LHCN-M2 (cell line): ENCODE measurements around the gene CCDC9. TPM values are rescaled to one million over a fixed set of nuclear protein-coding genes. Genes with fewer than 3 reads are reported as not detected.
A peak's percentile ranks its signal among the peaks of the same experiment; 100 is the strongest.
"Not testable (repeated sequence)": the region's sequence is repeated elsewhere in the genome, so short reads cannot be mapped to it uniquely, and the experiment has no call there.

Experiments used
- DNase-seq: peaks from one replicate; pipeline ENCODE4 v3.0.0-alpha.2; 2012; ENCODE audit warnings: low read depth
- total RNA-seq: library from RNA; depleted of rRNA; stranded (reverse); fragments of >200 nt; gene quantifications from 2 replicates; pipeline ENCODE4 v1.2.3, GENCODE V29; 2014

Gene CCDC9
- total RNA-seq, 1 experiment from 2014 or later: 4.9 TPM

- no peak for DNase-seq
These were observed 4.2 kb downstream of the CCDC9 start for GRCh38 chr19:47260476-47260875.

DNA sequence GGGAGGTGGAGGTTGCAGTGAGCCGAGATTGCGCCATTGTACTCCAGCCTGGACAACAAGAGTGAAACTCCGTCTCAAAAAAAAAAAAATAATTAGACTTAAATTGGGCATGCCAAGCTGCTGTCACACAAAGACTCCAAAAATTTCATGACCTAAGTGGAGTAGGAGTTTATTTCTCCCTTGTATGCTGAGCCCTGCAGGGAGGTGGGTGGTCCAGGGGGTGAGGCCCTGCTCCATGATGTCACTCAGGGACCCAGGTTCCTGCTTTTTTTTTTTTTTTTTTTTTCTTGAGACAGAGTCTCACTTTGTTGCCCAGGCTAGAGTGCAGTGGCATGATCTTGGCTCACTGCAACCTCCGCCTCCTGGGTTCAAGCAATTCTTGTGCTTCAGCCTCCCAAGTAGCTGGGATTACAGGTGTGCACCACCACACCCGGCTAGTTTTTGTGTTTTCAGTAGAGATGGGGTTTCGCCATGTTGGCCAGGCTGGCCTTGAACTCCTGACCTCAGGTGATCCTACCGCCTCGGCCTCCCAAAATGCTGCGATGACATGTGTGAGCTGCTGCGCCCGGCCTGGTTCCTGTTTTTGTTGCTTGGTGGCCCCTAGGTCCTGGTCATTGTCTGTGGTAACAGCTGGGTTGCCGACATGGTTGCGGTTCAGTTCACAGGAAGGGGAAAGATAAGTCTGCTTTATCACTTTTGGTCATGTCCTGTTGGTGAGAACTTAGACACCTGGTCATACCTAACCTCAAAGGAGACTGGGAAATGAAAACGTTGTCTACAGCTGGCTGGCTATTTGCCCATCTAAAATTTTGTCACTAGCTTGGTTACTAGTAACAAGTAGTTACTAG is 5.8 kb downstream of the CCDC9 start:
- not testable (repeated sequence) for DNase-seq

DNA sequence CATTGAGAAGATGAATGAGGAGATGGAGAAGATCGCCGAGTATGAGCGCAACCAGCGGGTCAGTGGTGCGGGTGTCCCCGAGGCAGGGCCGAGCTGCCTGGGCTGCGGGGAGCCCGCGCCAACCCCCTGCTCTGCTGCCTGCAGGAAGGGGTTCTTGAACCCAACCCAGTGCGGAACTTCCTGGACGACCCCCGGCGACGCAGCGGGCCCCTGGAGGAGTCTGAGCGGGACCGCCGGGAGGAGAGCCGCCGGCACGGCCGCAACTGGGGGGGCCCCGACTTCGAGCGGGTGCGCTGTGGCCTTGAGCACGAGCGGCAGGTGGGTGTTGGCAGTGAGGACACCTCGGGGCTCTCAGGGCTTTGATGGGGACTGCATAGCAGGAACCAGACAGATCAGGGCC is 8.3 kb downstream of the CCDC9 start:
- no peak for DNase-seq

DNA sequence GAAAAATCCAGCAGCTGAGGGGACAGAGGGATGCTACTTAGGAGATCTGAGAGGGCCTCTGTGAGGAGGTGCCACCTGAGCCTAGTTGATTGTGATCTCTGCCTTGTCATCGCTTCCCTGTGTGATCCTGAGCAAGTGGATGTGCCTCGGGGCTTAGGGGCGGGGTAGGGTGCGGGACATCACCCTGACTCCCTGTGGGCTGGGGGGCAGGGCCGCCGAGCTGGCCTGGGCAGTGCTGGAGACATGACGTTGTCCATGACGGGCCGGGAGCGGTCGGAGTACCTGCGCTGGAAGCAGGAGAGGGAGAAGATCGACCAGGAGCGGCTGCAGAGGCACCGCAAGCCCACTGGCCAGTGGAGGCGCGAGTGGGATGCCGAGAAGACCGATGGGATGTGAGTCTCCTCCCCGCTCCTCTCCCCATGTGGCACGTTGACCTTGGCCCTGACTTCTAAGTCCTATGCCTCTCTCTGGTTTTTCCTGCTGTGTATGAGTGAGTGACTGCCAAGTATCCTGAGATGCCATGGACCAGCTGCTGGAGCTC is 10.1 kb downstream of the CCDC9 start:
- no peak for DNase-seq

DNA sequence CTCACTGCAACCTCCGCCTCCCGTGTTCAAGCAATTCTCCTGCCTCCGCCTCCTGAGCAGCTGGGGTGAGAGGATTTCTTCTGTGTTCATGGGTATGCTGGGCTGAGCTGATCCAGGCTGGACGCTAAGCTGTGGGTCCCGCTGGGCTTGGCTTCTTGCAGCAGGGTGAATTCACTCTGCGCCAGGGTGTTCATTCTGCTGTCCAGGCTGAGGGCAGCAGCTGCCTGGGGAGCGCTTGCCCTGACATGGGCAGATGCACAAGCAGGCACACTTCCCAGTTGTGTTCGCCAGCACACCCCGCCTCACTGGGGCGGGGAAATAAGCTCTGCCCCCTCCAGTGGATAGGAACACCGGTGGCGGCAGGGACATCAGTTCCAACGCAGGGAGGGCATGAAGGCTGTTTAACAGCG is 11.0 kb downstream of the CCDC9 start:
- no peak for DNase-seq

GRCh38 chr19:47268028-47268427 is 11.7 kb downstream of the CCDC9 start:
- no peak for DNase-seq

GRCh38 chr19:47269596-47269995 is 13.3 kb downstream of the CCDC9 start:
- no peak for DNase-seq

GRCh38 chr19:47270408-47270807 is 14.1 kb downstream of the CCDC9 start:
- no peak for DNase-seq

DNA sequence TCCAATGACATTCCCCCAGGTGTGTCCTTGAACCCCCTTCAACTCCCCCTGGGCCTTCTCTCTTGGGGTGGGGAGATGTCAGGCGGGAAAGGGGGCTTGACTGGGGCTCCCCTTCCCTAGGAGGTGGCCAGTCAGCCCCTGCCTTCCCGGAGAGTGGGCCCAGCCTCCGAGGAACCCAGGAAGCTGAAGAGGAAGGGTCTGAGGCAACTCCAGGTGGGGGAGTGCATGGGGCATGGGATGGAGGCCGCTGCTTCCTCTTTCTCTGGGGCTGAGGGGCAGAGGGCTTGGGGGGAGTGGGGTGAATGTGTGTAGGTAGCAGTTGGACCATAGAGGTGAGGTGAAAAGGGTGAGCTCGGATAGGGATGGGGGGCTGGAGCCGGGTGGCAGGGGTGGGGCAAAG is 15.6 kb downstream of the CCDC9 start:
- DNase-seq: no peak

DNA sequence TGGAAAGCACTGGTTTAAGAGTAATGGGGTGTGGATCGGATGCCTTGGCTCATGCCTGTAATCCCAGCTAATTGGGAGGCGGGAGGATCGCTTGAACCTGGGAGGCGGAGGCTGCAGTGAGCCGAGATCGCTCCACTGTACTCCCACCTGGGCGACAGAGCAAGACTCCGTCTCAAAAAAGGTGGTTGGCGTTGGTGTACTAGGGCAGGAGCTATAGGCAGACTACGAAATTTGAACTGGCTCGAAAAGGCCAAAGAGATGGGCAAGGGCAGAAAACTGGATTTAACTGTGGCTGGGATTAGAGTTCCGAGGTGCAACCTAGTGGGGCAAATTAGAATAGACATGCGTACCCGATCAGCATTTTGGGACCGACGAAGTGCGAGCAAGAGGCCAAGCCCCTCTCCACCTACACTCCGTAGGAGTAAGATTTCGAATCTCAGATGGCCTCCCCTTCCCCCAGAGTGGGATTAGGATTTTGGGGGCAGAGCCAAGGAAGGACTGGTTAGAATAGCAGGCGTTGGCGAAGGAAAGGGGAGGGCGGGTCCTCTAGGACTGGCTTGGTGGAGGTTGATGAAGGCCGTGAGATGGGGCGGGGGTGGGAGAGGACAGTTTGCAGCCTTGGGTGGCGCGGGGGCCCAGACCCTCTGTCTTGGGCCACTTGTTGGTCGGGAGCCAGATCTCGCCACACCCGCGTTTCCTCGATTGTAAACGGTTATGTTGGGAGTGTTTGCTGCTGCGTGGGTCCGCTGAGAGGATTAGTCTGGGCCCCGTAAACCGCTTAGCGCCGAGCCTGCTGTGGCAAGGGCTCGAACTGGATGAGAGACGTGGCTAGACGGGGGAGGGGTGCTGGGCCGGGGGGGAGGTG is 16.4 kb downstream of the CCDC9 start:
- no peak for DNase-seq

DNA sequence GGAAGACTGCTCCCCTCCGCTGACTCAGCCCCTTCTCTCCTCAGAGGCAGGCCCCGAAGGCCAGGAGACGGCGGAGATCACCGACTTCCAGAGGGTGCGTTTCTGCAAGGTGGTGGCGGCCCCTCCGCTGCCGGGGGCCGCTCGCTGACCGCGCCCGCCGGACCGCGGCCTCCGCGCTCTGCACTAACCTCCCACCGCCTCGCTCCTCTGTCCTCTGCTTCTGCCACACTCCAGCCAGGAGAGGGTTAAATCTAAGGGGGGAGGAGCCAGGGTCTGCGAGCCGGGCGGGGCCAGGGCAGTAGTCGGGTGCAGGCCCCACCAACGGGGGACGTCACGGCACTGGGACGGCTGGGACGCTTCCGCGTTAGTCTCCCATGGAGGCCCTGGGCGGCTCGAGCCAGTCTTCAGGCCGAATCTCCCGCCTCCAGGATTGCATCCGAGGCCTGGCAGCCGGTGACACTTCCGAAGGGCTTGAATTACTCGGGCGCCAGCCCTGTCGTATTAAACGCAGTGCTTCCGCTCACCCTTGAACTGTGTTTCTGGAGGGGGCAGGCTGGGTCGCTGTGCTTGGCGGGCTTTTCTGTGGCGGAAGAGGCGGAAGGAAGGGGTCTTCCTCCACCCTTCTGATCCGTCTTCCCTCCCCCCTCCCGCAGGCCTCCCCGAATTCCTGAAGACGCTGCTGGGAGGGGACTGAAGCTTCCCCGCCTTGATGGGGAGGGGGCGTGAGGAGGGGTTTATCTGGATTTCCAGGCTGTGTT is 17.2 kb downstream of the CCDC9 start:
- DNase-seq: peak; percentile 89

DNA sequence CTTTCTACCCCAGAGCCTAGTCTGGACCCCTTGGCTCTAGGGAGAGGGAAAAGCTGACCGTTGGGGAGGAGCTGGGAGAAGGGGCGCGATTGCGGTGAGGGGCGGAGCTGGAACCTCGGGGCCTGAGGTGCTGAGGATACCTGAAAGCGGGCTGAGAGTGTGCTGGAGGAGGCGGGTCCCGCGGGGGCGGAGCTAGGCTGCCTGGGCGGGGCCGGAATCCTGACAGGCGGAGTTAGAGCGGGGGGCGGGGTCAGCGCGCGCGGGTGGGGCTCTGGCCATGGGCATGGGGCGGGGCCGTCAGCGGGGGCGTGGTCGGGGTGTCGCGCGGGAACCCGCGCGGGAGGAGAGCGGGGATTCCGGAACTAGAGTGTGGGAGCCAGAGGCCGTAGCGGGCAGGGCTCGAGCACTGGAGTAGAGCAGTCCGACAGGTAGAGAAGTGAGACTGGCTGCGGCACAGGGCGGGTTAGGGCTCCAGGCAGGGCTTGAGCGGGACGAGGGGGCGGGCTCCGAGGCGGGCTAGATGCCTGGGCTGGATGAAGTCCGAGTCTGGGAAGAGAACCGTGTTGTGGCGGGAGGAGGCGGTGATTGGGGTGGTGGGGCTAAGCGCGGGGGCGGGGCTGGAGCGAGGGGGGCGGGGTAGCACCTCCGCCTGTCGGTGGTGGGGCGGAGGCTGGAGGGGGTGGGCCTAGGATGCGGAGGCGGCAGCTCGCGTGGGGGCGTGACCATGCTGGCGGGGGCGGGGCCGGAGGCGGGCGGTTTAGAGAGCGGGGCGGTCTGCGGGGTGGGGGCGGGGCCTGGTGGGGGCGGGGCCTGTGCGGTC is 18.0 kb downstream of the CCDC9 start, which contains the start of gene INAFM1:
TSS of gene INAFM1 (plus strand) at position 815 of the 820 bp plus-strand sequence. CDS start 35 bp downstream, outside the sequence.
- DNase-seq: peak; percentile 86

DNA sequence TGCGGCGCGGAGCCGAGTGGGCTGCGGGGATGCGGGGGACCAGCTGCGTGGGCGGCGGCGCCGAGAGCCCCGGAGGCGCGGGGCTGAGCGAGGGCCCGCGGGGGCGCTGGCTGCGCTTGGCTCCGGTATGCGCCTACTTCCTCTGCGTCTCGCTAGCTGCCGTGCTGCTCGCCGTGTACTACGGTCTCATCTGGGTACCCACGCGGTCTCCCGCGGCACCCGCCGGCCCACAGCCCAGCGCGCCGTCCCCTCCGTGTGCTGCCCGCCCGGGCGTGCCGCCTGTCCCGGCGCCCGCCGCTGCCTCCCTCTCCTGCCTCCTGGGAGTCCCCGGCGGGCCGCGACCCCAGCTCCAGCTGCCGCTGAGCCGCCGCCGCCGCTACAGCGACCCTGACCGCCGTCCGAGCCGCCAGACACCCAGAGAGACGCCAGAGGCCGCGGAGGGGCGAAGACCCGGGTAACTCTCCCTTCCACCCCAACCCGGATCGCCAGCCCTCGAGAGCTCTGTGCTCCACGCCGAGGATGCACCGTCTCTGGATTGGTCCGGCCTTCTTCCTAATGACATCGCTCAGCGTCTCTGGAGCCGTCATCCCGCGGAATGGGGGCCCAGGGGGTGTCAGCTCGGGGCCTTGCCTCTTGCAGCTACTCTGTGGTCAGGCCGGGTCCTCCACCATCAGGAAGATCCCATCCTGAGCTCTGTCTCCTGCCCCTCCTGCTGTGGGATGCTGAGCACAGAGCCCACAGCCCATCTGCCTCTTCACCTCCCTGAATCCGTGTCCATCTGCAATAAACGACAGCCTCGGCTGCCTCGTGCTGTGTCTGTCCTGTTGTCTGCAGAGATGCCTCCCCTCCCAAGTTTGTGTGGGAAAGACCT is 18.8 kb downstream of the CCDC9 start:
- no peak for DNase-seq

- DNase-seq: no peak
These were observed 19.6 kb downstream of the CCDC9 start for GRCh38 chr19:47275791-47276461.

GRCh38 chr19:47276513-47276912 is 20.2 kb downstream of the CCDC9 start:
- not testable (repeated sequence) for DNase-seq

GRCh38 chr19:47280183-47280797 is 24.0 kb downstream of the CCDC9 start:
- DNase-seq: no peak

GRCh38 chr19:47283405-47284059 is 27.2 kb downstream of the CCDC9 start:
- DNase-seq: no peak

- peak; percentile 54 for DNase-seq
These were observed 28.1 kb downstream of the CCDC9 start for GRCh38 chr19:47284324-47284899.
